Nephron progenitor cell (in vitro differentiated cells): ENCODE results near the gene PNPLA7.
"Not testable (repeated sequence)": the region's sequence is repeated elsewhere in the genome, so short reads cannot be mapped to it uniquely, and the experiment has no call there.

ENCODE experiments used
- DNase-seq: peaks from one replicate; pipeline ENCODE4 v3.0.0; 2021
- H3K27ac Mint-ChIP-seq: 2 replicates; pipeline ENCODE4 v1.8.0; 2021; ENCODE audit warnings: mild to moderate bottlenecking, moderate library complexity, mixed read lengths
- H3K27me3 Mint-ChIP-seq: 2 replicates; pipeline ENCODE4 v1.8.0; 2021; ENCODE audit warnings: mild to moderate bottlenecking, low read depth, mixed read lengths; ENCODE audit not compliant: poor library complexity
- H3K36me3 Mint-ChIP-seq: 2 replicates; pipeline ENCODE4 v1.8.0; 2021; ENCODE audit warnings: low read depth, mixed read lengths
- H3K4me1 Mint-ChIP-seq: 2 replicates; pipeline ENCODE4 v1.8.0; 2021; ENCODE audit warnings: mixed read lengths
- H3K4me3 Mint-ChIP-seq: 2 replicates; pipeline ENCODE4 v1.8.0; 2021; ENCODE audit warnings: mild to moderate bottlenecking, moderate library complexity, mixed read lengths
- H3K9me3 Mint-ChIP-seq: 2 replicates; pipeline ENCODE4 v1.8.0; 2021; ENCODE audit warnings: mild to moderate bottlenecking, moderate library complexity, mixed read lengths
- TF ChIP-seq, protein P1 (sequence below): fragments of 200-600 bp; sonication (generic); IDR thresholded peaks from 2 replicates; pipeline ENCODE4 v1.5.0; 2021; ENCODE audit warnings: antibody characterized with exemption

Gene PNPLA7

DNA sequence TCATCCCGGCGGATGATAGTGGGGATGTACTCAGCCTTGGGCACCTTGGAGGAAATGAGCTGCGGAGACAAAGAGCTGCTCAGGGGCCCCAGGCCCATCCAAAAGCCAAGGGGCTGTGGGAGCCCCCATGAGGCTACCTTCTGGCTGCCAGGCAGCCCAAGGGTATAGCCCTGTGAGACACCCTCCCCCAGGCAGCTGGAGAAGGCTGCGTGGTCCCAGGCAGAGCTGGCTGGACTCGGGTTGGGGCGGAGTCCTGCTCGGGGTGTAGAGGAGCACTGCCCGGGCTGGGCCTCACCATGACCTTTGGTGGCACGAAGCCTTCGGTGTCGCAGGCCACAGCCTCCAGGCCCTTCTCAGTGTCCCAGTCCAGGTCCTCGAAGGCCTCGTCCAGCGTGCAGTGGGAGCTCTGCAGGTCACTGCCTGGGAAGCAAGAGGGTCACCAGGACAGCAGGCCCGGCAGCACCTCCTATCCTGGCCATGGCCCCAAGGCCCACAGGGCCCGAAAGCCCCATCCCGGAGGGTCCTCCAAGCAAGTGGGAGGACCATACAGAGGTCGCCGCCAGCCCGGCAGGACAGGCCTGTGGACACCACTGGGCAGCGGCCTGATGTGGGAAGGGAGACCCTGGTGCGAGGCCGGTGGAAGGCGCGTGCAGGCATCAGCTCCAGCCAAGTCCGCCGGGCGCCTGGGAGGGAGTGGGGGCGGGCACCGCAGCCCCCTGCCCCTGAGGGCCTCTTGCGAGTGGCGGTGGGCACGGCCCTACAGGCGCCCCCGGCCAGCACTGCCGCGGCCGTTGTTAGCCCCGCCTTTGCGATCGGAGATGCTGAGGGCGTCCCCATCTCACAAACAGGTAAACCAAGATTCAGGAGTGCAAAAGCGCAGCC, 97.2 kb downstream of the PNPLA7 start:
- TF ChIP-seq, protein P1, sequence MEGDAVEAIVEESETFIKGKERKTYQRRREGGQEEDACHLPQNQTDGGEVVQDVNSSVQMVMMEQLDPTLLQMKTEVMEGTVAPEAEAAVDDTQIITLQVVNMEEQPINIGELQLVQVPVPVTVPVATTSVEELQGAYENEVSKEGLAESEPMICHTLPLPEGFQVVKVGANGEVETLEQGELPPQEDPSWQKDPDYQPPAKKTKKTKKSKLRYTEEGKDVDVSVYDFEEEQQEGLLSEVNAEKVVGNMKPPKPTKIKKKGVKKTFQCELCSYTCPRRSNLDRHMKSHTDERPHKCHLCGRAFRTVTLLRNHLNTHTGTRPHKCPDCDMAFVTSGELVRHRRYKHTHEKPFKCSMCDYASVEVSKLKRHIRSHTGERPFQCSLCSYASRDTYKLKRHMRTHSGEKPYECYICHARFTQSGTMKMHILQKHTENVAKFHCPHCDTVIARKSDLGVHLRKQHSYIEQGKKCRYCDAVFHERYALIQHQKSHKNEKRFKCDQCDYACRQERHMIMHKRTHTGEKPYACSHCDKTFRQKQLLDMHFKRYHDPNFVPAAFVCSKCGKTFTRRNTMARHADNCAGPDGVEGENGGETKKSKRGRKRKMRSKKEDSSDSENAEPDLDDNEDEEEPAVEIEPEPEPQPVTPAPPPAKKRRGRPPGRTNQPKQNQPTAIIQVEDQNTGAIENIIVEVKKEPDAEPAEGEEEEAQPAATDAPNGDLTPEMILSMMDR = no peak
- no peak overlapping the region for H3K4me3 Mint-ChIP-seq
- no peaks in the 10 kb centered on the region for H3K27me3 Mint-ChIP-seq
- peaks cover 16% of the 10 kb centered on the region for H3K36me3 Mint-ChIP-seq
- no peak overlapping the region for H3K27ac Mint-ChIP-seq
- peak; percentile 20 for DNase-seq
- H3K9me3 Mint-ChIP-seq = no peaks in the 10 kb centered on the region
- peaks cover 19% of the 10 kb centered on the region for H3K4me1 Mint-ChIP-seq

DNA sequence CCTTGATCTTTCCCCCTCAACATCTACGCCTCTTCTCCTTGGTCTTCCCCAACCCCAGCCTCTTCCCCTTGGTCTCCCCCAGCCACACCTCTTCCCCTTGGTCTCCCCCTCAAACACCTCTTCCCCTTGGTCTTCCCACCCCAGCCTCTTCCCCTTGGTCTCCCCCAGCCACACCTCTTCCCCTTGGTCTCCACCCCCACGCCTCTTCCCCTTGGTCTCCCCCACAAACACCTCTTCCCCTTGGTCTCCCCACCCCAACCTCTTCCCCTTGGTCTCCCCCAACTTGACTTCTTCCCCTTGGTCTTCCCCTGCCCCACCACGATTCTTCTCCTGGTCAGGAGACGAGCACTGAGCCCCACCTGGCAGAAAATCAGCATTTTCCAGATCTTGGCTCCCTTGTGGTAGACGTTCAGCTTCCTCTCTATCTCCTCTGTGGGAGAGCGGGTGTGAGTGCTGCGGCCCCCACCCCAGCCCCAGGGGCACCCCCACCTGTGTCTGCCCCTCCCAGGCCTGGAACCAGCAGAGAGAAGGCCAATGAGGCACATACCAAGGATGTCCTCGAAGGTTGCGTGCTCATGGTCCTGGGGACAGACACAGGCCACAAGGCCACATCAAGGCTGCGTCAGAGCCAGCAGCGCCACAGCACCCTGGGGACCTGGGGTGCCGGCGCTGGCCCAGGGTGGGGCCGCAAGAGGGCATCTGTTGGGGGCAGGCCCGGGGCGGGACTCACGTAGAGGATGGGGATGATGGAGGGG, 98.0 kb downstream of the PNPLA7 start:
- no peak overlapping the region for H3K27ac Mint-ChIP-seq
- H3K36me3 Mint-ChIP-seq = peaks cover 16% of the 10 kb centered on the region
- TF ChIP-seq, protein P1 = no peak
- no peak overlapping the region for H3K4me3 Mint-ChIP-seq
- H3K9me3 Mint-ChIP-seq = no peaks in the 10 kb centered on the region
- peaks cover 19% of the 10 kb centered on the region for H3K4me1 Mint-ChIP-seq
- peak; percentile 2 for DNase-seq
- no peaks in the 10 kb centered on the region for H3K27me3 Mint-ChIP-seq

DNA sequence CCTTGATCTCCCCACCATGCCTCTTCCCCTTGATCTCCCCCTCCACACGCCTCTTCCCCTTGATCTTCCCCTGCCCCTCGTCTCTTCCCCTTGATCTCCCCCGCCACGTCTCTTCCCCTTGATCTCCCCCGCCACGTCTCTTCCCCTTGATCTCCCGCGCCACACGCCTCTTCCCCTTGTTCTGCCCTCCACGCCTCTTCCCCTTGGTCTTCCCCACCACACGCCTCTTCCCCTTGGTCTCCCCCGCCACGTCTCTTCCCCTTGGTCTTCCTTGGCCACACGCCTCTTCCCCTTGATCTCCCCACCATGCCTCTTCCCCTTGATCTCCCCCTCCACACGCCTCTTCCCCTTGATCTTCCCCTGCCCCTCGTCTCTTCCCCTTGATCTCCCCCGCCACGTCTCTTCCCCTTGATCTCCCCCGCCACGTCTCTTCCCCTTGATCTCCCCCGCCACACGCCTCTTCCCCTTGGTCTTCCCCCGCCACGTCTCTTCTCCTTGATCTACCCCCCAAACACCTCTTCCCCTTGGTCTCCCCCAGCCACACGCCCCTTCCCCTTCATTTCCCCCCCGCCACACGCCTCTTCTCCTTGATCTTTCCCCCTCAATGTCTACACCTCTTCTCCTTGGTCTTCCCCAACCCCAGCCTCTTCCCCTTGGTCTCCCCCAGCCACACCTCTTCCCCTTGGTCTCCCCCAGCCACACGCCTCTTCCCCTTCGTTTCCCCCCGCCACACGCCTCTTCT, 98.8 kb downstream of the PNPLA7 start:
- not testable (repeated sequence) for H3K27me3 Mint-ChIP-seq, H3K9me3 Mint-ChIP-seq, H3K27ac Mint-ChIP-seq, H3K4me3 Mint-ChIP-seq, DNase-seq
- peaks cover 22% of the 10 kb centered on the region for H3K4me1 Mint-ChIP-seq
- peaks cover 13% of the 10 kb centered on the region for H3K36me3 Mint-ChIP-seq

DNA sequence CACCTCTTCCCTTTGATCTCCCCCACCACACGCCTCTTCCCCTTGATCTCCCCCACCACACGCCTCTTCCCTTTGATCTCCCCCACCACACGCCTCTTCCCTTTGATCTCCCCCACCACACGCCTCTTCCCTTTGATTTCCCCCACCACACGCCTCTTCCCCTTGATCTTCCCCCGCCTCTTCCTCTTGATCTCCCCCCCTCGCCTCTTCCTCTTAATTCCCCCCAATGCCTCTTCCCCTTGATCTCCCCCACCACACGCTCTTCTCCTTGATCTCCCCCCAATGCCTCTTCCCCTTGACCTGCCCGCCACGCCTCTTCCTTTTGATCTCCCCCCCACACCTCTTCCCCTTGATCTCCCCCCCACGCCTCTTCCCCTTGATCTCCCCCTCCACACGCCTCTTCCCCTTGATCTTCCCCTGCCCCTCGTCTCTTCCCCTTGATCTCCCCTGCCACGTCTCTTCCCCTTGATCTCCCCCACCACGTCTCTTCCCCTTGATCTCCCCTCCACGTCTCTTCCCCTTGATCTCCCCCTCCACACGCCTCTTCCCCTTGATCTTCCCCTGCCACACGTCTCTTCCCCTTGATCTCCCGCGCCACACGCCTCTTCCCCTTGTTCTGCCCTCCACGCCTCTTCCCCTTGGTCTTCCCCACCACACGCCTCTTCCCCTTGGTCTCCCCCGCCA, 99.5 kb downstream of the PNPLA7 start:
- H3K36me3 Mint-ChIP-seq, H3K9me3 Mint-ChIP-seq, H3K27me3 Mint-ChIP-seq, H3K4me3 Mint-ChIP-seq, DNase-seq, H3K27ac Mint-ChIP-seq: not testable (repeated sequence)
- H3K4me1 Mint-ChIP-seq = peaks cover 14% of the 10 kb centered on the region

DNA sequence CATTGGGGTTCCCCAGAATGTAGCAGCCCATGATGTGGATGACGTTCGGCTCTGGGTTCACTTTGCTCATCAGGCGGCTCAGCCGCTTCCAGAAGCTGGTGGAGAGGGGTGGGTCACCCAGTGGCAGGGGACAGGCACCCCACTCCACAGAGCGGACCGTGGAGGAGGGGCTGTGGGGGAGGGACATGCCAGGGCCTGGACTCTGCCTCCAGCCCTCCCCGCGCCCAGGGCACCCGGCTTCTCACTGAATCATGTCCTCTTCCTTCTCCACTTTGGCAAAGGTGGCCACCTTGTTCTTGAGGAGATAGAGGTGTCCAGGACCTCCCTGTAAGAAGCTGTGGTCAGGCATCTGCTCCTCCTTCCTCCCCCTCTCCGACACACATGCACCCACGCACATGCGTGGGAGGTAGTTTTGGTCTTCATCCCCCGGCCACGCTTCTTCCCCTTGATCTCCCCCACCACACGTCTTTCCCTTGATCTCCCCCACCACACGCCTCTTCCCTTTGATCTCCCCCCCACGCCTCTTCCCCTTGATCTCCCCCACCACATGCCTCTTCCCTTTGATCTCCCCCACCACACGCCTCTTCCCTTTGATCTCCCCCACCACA, 100.2 kb downstream of the PNPLA7 start:
- Mint-ChIP-seq H3K27me3 (no peaks in the 10 kb centered on the region), H3K4me3 (no peak overlapping the region), H3K9me3 (no peaks in the 10 kb centered on the region), H3K4me1 (peaks cover 19% of the 10 kb centered on the region), H3K36me3 (peaks cover 4% of the 10 kb centered on the region), H3K27ac (no peak overlapping the region)
- TF ChIP-seq, protein P1 = no peak
- DNase-seq = peak; percentile 1

DNA sequence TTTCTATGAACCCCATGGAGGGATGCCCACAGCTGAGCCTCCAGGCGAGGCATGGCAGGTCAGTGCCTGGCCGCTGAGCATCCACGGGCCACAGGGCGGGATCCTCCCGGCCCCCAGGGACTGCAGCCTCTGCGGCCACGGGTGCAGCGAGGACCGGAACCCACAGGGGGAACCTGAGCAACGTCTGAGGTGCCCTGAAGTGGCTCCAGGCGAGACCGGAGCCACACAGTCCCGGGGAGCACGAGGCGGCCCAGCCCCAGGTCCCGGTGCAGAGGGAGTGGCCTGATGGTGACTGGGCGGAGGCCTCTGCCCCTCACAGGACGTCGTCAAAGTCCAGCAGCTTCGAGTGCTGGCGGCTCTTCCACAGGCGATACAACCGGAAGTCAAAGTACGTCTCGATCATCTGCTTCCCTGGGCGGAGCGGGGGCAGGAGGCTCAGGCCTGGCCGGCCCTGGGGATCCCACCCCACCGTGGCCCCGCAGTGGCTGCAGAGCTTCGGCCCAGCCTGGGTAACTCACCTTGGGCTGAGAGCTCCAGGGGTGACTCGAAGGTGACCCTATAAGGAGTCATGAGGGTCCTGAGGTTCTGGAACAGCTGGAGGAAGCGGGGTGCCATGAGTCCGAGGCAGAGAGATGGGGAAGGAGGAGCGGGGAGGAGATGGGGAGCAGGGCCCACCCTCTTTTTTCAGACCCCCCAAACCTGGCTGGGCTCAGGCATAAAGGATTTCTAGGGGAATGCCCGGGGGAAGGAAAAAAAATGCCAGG, 100.9 kb downstream of the PNPLA7 start:
- Mint-ChIP-seq H3K4me3 (no peak overlapping the region), H3K36me3 (peaks cover 4% of the 10 kb centered on the region), H3K27ac (no peak overlapping the region), H3K27me3 (peaks cover 6% of the 10 kb centered on the region), H3K4me1 (peaks cover 17% of the 10 kb centered on the region), H3K9me3 (no peaks in the 10 kb centered on the region)
- TF ChIP-seq, protein P1 = no peak
- peak; percentile 5 for DNase-seq
